ENCODE results near the gene LRRC4B.
"Not testable (repeated sequence)": the region's sequence is repeated elsewhere in the genome, so short reads cannot be mapped to it uniquely, and the experiment has no call there.

The LRRC4B gene

GRCh38 chr19:50551715-50552187 lies 16.5 kb downstream of the LRRC4B start:
- DNase-seq: peak; percentile 90

GRCh38 chr19:50551034-50551714 lies 17.1 kb downstream of the LRRC4B start:
- no peak for DNase-seq

- peak; percentile 32 for DNase-seq
Observed at GRCh38 chr19:50550594-50550966, 17.7 kb downstream of the LRRC4B start.

GRCh38 chr19:50549927-50550593 lies 18.2 kb downstream of the LRRC4B start:
- DNase-seq: no peak

GRCh38 chr19:50549059-50549926 lies 18.9 kb downstream of the LRRC4B start:
- DNase-seq: no peak

- DNase-seq: no peak
Observed at GRCh38 chr19:50548191-50549058, 19.8 kb downstream of the LRRC4B start.

GRCh38 chr19:50547385-50548190 lies 20.6 kb downstream of the LRRC4B start:
- no peak for DNase-seq

- DNase-seq: no peak
Observed at GRCh38 chr19:50546527-50547221, 21.6 kb downstream of the LRRC4B start.

- DNase-seq: no peak
Observed at GRCh38 chr19:50542943-50543342, 25.3 kb downstream of the LRRC4B start.

- peak; percentile 92 for DNase-seq
Observed at GRCh38 chr19:50537769-50538230, 30.4 kb downstream of the LRRC4B start.

GRCh38 chr19:50537306-50537685 lies 30.9 kb downstream of the LRRC4B start:
- DNase-seq: no peak

GRCh38 chr19:50536662-50537305 lies 31.5 kb downstream of the LRRC4B start:
- DNase-seq: no peak

- DNase-seq: no peak
Observed at GRCh38 chr19:50535672-50536187, 32.5 kb downstream of the LRRC4B start.

- no peak for DNase-seq
Observed at GRCh38 chr19:50534478-50534877, 33.8 kb downstream of the LRRC4B start.

- DNase-seq: no peak
Observed at GRCh38 chr19:50532952-50533351, 35.3 kb downstream of the LRRC4B start.

- DNase-seq: peak; percentile 41
Observed at GRCh38 chr19:50531171-50531612, 37.0 kb downstream of the LRRC4B start.

- DNase-seq: not testable (repeated sequence)
Observed at GRCh38 chr19:50528052-50528451, 40.2 kb downstream of the LRRC4B start.

- no peak for DNase-seq
Observed at GRCh38 chr19:50522881-50523280, 45.4 kb downstream of the LRRC4B start.

- no peak for DNase-seq
Observed at GRCh38 chr19:50520822-50521465, 47.3 kb downstream of the LRRC4B start.

Data from eye (tissue), 1 donor.